SKM-1 treated with dmso at 0.1 percent for 144 hours (cell line): ENCODE data around the gene BCAN.

ENCODE experiments used
- DNase-seq: peaks from one replicate; lab custom pipeline; 2025; ENCODE audit not compliant: unreplicated experiment; lab: John Stamatoyannopoulos, UW

The BCAN gene

GRCh38 chr1:156643049-156643777, 1.3 kb downstream of the BCAN start:
- no peak for DNase-seq

GRCh38 chr1:156643778-156644092, 1.8 kb downstream of the BCAN start:
- no peak for DNase-seq

GRCh38 chr1:156644146-156644545, 2.2 kb downstream of the BCAN start:
- no peak for DNase-seq

- no peak for DNase-seq
Measured at GRCh38 chr1:156644640-156645039, 2.7 kb downstream of the BCAN start.

- DNase-seq: no peak
Measured at GRCh38 chr1:156645056-156645455, 3.1 kb downstream of the BCAN start.

GRCh38 chr1:156645666-156646065, 3.7 kb downstream of the BCAN start:
- no peak for DNase-seq

- no peak for DNase-seq
Measured at GRCh38 chr1:156646738-156647211, 4.9 kb downstream of the BCAN start.

- no peak for DNase-seq
Measured at GRCh38 chr1:156647351-156647750, 5.4 kb downstream of the BCAN start.

- DNase-seq: no peak
Measured at GRCh38 chr1:156648496-156648895, 6.6 kb downstream of the BCAN start.

- DNase-seq: no peak
Measured at GRCh38 chr1:156648951-156649350, 7.0 kb downstream of the BCAN start.

GRCh38 chr1:156652131-156652991, 10.4 kb downstream of the BCAN start:
- DNase-seq: no peak

- DNase-seq: no peak
Measured at GRCh38 chr1:156652992-156653355, 11.1 kb downstream of the BCAN start.

- no peak for DNase-seq
Measured at GRCh38 chr1:156654700-156655099, 12.8 kb downstream of the BCAN start.

- no peak for DNase-seq
Measured at GRCh38 chr1:156655151-156655903, 13.4 kb downstream of the BCAN start.

GRCh38 chr1:156655904-156656516, 14.1 kb downstream of the BCAN start:
- no peak for DNase-seq

- peak; percentile 53 for DNase-seq
Measured at GRCh38 chr1:156656806-156657740, 15.2 kb downstream of the BCAN start.

GRCh38 chr1:156657741-156658319, 15.9 kb downstream of the BCAN start:
- DNase-seq: no peak

- no peak for DNase-seq
Measured at GRCh38 chr1:156658496-156658895, 16.6 kb downstream of the BCAN start.

GRCh38 chr1:156658945-156659574, 17.1 kb downstream of the BCAN start:
- DNase-seq: no peak
